ENCODE data around the gene PHETA1. TPM values are rescaled to one million over a fixed set of nuclear protein-coding genes. Genes with fewer than 3 reads are reported as not detected.

Gene PHETA1
- total RNA-seq, 1 donor from 2014 or later: 14.9 TPM

DNA sequence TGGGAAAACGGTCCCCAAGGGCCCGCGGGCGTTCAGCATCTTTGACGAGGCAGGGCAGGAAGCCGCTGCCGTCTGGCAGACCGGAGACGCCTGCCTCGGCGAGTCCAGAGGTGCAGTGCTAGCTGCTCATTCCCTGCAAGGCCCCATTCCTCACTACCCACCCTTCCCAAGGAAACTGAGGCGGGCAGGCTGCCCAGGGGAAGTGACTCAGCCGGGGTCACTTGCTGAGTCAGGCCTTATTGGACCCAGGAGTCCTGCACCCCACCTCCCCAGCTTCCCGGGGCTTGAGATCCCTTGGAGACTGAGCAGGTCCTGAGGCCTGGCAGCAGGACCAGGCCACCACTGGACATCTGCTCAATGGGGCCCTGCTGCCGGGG lies 40.5 kb upstream of the PHETA1 start:
- H2AFZ ChIP-seq (ENCODE audit: low read depth, low read length): no peak overlapping the region
- Mint-ChIP-seq H3K27ac (ENCODE audit: unreplicated experiment) (no peak overlapping the region), H3K4me1 (ENCODE audit: low read depth, unreplicated experiment) (peaks cover 42% of the 10 kb centered on the region), H3K9me3 (ENCODE audit: unreplicated experiment) (no peaks in the 10 kb centered on the region), H3K27me3 (ENCODE audit: low read depth, unreplicated experiment) (no peaks in the 10 kb centered on the region), H3K4me3 (ENCODE audit: unreplicated experiment) (no peak overlapping the region), H3K36me3 (ENCODE audit: low read depth, unreplicated experiment) (peaks cover 1% of the 10 kb centered on the region)
- TF ChIP-seq EZH2 (IDR thresholded peaks at IDR 0.05; ENCODE audit: insufficient read depth, low read length): no peak
- TF ChIP-seq, protein P1, sequence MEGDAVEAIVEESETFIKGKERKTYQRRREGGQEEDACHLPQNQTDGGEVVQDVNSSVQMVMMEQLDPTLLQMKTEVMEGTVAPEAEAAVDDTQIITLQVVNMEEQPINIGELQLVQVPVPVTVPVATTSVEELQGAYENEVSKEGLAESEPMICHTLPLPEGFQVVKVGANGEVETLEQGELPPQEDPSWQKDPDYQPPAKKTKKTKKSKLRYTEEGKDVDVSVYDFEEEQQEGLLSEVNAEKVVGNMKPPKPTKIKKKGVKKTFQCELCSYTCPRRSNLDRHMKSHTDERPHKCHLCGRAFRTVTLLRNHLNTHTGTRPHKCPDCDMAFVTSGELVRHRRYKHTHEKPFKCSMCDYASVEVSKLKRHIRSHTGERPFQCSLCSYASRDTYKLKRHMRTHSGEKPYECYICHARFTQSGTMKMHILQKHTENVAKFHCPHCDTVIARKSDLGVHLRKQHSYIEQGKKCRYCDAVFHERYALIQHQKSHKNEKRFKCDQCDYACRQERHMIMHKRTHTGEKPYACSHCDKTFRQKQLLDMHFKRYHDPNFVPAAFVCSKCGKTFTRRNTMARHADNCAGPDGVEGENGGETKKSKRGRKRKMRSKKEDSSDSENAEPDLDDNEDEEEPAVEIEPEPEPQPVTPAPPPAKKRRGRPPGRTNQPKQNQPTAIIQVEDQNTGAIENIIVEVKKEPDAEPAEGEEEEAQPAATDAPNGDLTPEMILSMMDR (IDR thresholded peaks at IDR 0.05; ENCODE audit: insufficient read depth, low read depth, low read length): no peak
- H3K9me3 ChIP-seq (ENCODE audit: insufficient read depth, low read depth, low read length): no peaks in the 10 kb centered on the region
- no peaks in the 10 kb centered on the region for H3K27me3 ChIP-seq (ENCODE audit: insufficient read depth, low read length)
- FAIRE-seq: no peak
- H3K27ac ChIP-seq (ENCODE audit: low read depth, low read length): peak overlapping the region; percentile 75
- peak; percentile 44 for DNase-seq (ENCODE audit: low read depth)
- no peaks in the 10 kb centered on the region for H3K36me3 ChIP-seq (ENCODE audit: insufficient read depth, low read length)
- H3K4me1 ChIP-seq (ENCODE audit: insufficient read depth, low read length): peaks cover 73% of the 10 kb centered on the region
- peak overlapping the region; percentile 91 for H3K9ac ChIP-seq (ENCODE audit: low read length)
- H4K20me1 ChIP-seq (ENCODE audit: insufficient read depth, low read length): peaks cover 39% of the 10 kb centered on the region
- H3K79me2 ChIP-seq (ENCODE audit: insufficient read depth, low read length): peaks cover 86% of the 10 kb centered on the region
- H3K4me3 ChIP-seq (ENCODE audit: insufficient read depth, low read depth, low read length): peak overlapping the region; percentile 90
- peak overlapping the region; percentile 93 for H3K4me2 ChIP-seq (ENCODE audit: low read length)

DNA sequence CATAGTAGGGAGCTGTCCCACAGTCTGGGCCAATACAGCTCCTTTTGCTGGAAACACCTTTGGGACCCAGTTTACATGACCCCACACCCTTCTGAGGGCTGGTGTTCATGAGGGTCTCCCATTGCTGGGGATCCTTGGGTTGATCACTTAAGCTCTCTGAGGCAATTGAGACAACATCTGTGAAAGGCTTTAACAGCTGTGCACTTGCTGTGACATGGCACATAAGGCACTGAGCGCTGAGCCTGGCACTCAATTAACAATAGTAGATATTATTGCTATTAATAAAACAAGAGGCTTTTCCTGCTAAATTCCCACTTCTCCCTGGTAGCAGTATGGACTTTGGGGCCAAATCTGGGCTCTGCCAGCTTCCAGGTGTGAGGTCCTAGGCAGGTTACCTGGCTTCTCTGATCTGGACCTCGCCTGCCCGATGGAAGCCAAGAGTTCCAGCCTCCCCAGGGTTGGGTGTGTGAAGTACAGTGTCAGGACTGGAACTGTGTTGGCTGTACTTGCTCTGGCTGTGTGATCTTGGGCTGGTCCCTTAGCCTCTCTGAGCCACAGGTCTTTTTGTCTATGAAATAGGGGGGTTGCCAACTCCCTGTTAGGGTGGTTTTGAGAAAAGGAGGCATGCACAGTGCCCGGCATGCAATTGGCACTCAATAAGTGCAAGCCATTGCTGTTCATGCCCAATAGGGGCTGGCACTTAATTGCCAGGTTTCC lies 39.9 kb upstream of the PHETA1 start:
- H3K9me3 ChIP-seq (ENCODE audit: insufficient read depth, low read depth, low read length): no peaks in the 10 kb centered on the region
- H3K36me3 Mint-ChIP-seq (ENCODE audit: low read depth, unreplicated experiment): peaks cover 1% of the 10 kb centered on the region
- peak overlapping the region; percentile 47 for H3K27ac Mint-ChIP-seq (ENCODE audit: unreplicated experiment)
- peaks cover 43% of the 10 kb centered on the region for H3K4me1 Mint-ChIP-seq (ENCODE audit: low read depth, unreplicated experiment)
- peak overlapping the region; percentile 75 for H3K27ac ChIP-seq (ENCODE audit: low read depth, low read length)
- peak overlapping the region; percentile 90 for H3K4me3 ChIP-seq (ENCODE audit: insufficient read depth, low read depth, low read length)
- FAIRE-seq: no peak
- no peaks in the 10 kb centered on the region for H3K36me3 ChIP-seq (ENCODE audit: insufficient read depth, low read length)
- no peak for TF ChIP-seq EZH2 (IDR thresholded peaks at IDR 0.05; ENCODE audit: insufficient read depth, low read length)
- TF ChIP-seq, protein P1 (IDR thresholded peaks at IDR 0.05; ENCODE audit: insufficient read depth, low read depth, low read length): no peak
- no peaks in the 10 kb centered on the region for H3K27me3 Mint-ChIP-seq (ENCODE audit: low read depth, unreplicated experiment)
- H3K27me3 ChIP-seq (ENCODE audit: insufficient read depth, low read length): no peaks in the 10 kb centered on the region
- H2AFZ ChIP-seq (ENCODE audit: low read depth, low read length): no peak overlapping the region
- peaks cover 70% of the 10 kb centered on the region for H3K4me1 ChIP-seq (ENCODE audit: insufficient read depth, low read length)
- H3K9ac ChIP-seq (ENCODE audit: low read length): peak overlapping the region; percentile 91
- H3K4me2 ChIP-seq (ENCODE audit: low read length): peak overlapping the region; percentile 93
- peaks cover 34% of the 10 kb centered on the region for H4K20me1 ChIP-seq (ENCODE audit: insufficient read depth, low read length)
- H3K79me2 ChIP-seq (ENCODE audit: insufficient read depth, low read length): peaks cover 80% of the 10 kb centered on the region
- peak overlapping the region; percentile 60 for H3K4me3 Mint-ChIP-seq (ENCODE audit: unreplicated experiment)
- H3K9me3 Mint-ChIP-seq (ENCODE audit: unreplicated experiment): no peaks in the 10 kb centered on the region
- no peak for DNase-seq (ENCODE audit: low read depth)

DNA sequence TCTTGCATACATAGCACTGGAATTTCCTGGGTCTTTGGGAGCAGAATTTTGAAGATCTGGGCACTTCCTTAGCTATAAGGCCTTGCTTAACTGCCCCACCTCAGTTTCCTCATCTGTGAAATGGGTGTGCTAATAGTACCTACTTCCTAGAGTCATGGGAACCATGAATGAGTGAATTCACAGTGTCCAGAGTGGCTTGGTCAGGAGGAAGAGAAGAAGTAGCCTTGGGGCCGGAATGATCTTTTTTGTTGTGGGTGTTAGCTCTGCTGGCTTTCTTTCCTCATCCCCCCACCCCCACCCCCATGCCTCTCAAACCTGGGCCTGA lies 39.2 kb upstream of the PHETA1 start:
- peaks cover 26% of the 10 kb centered on the region for H4K20me1 ChIP-seq (ENCODE audit: insufficient read depth, low read length)
- H3K36me3 Mint-ChIP-seq (ENCODE audit: low read depth, unreplicated experiment): peaks cover 1% of the 10 kb centered on the region
- no peaks in the 10 kb centered on the region for H3K27me3 Mint-ChIP-seq (ENCODE audit: low read depth, unreplicated experiment)
- H3K9ac ChIP-seq (ENCODE audit: low read length): peak overlapping the region; percentile 91
- H3K9me3 ChIP-seq (ENCODE audit: insufficient read depth, low read depth, low read length): no peaks in the 10 kb centered on the region
- no peak for DNase-seq (ENCODE audit: low read depth)
- H3K4me2 ChIP-seq (ENCODE audit: low read length): peak overlapping the region; percentile 93
- H2AFZ ChIP-seq (ENCODE audit: low read depth, low read length): no peak overlapping the region
- peaks cover 73% of the 10 kb centered on the region for H3K79me2 ChIP-seq (ENCODE audit: insufficient read depth, low read length)
- peaks cover 37% of the 10 kb centered on the region for H3K4me1 Mint-ChIP-seq (ENCODE audit: low read depth, unreplicated experiment)
- H3K4me3 Mint-ChIP-seq (ENCODE audit: unreplicated experiment): peak overlapping the region; percentile 93
- H3K36me3 ChIP-seq (ENCODE audit: insufficient read depth, low read length): no peaks in the 10 kb centered on the region
- no peak for FAIRE-seq
- no peaks in the 10 kb centered on the region for H3K27me3 ChIP-seq (ENCODE audit: insufficient read depth, low read length)
- no peak overlapping the region for H3K27ac Mint-ChIP-seq (ENCODE audit: unreplicated experiment)
- H3K27ac ChIP-seq (ENCODE audit: low read depth, low read length): no peak overlapping the region
- TF ChIP-seq, protein P1 (IDR thresholded peaks at IDR 0.05; ENCODE audit: insufficient read depth, low read depth, low read length): no peak
- no peak for TF ChIP-seq EZH2 (IDR thresholded peaks at IDR 0.05; ENCODE audit: insufficient read depth, low read length)
- H3K9me3 Mint-ChIP-seq (ENCODE audit: unreplicated experiment): no peaks in the 10 kb centered on the region
- H3K4me1 ChIP-seq (ENCODE audit: insufficient read depth, low read length): peaks cover 68% of the 10 kb centered on the region
- peak overlapping the region; percentile 90 for H3K4me3 ChIP-seq (ENCODE audit: insufficient read depth, low read depth, low read length)
